Endothelial cell of umbilical vein (primary cell): ENCODE data around the gene CCNL2. TPM values are rescaled to one million over a fixed set of nuclear protein-coding genes. Genes with fewer than 3 reads are reported as not detected.

Experiments used
- BruUV-seq: library from RNA; stranded (reverse); fragments of 400-500 nt; replicated peaks from 2 replicates; lab custom pipeline; 2021; lab: Mats Ljungman, UMichigan
- CTCF ChIA-PET: fragments of 300-600, 350-600 bp; sonication (Branson Sonifier 250); formaldehyde crosslinking; loops from one replicate; lab custom pipeline; 2021; ENCODE audit warnings: antibody characterized with exemption, inconsistent platforms; lab: Charles Lee
- POLR2A ChIA-PET: fragments of 300-600, 350-600 bp; sonication (Branson Sonifier 250); formaldehyde crosslinking; loops from one replicate; lab custom pipeline; 2021; ENCODE audit warnings: antibody characterized with exemption, inconsistent platforms; lab: Charles Lee
- DNase-seq: peaks from one replicate; pipeline ENCODE4 v3.0.0-alpha.2; 2011; ENCODE audit warnings: low read depth, low spot score
- FAIRE-seq: peaks from 2 replicates; lab custom pipeline; 2011; peaks lifted over from hg19 to GRCh38; lab: Jason Lieb, UNC
- H2AFZ ChIP-seq: 2 replicates; pipeline ENCODE4 v1.6.0; 2012; ENCODE audit warnings: low read depth, low read length, control low read depth, inconsistent platforms
- H3K27ac ChIP-seq: 2 replicates; pipeline ENCODE4 v1.5.1; 2011; ENCODE audit warnings: low read depth, mild to moderate bottlenecking, control low read depth, low read length, moderate library complexity; ENCODE audit not compliant: insufficient read depth
- H3K27me3 ChIP-seq, 2 experiments: 2 replicates each; pipeline versions ENCODE4 v1.6.0 to v1.6.1; 2011; ENCODE audit warnings: low read length in 2 of 2, mixed read lengths in 1 of 2; ENCODE audit not compliant: control insufficient read depth in 2 of 2, insufficient read depth in 2 of 2
- H3K36me3 ChIP-seq, 2 experiments: 2 replicates in 1 of 2; 3 replicates in 1 of 2; pipeline ENCODE4 v1.5.1; 2011; ENCODE audit warnings: low read length in 2 of 2, mild to moderate bottlenecking in 1 of 2, moderate library complexity in 1 of 2; ENCODE audit not compliant: control insufficient read depth in 2 of 2, insufficient read depth in 2 of 2; ENCODE audit errors: extremely low read depth in 1 of 2
- H3K4me1 ChIP-seq: 3 replicates; pipeline ENCODE4 v1.5.1; 2011; ENCODE audit warnings: mild to moderate bottlenecking, low read length; ENCODE audit not compliant: control insufficient read depth, insufficient read depth; ENCODE audit errors: extremely low read depth
- H3K4me2 ChIP-seq: 2 replicates; pipeline ENCODE4 v1.6.1; 2011; ENCODE audit warnings: low read length, control low read depth, mixed read lengths; ENCODE audit not compliant: insufficient read depth
- H3K4me3 ChIP-seq, 3 experiments: fragments of 200-600 bp in 1 of 3; sonication (generic), shearing (Covaris generic) in 1 of 3; replicated peaks in 1 of 3; 2 replicates each; pipeline ENCODE4 v1.5.1; 2011 to 2016; ENCODE audit warnings: control low read depth in 3 of 3, low read length in 3 of 3, mild to moderate bottlenecking in 2 of 3, inconsistent platforms in 1 of 3, low read depth in 1 of 3, moderate library complexity in 1 of 3; ENCODE audit not compliant: insufficient read depth in 1 of 3
- H3K79me2 ChIP-seq: 2 replicates; pipeline ENCODE4 v1.6.0; 2012; ENCODE audit warnings: low read length, inconsistent platforms; ENCODE audit not compliant: control insufficient read depth, insufficient read depth
- H3K9ac ChIP-seq: replicated peaks from 2 replicates; pipeline ENCODE3; 2011; ENCODE audit warnings: low read length, control low read depth; ENCODE audit not compliant: insufficient read depth; ENCODE audit errors: extremely low read depth
- H3K9me1 ChIP-seq: replicated peaks from 3 replicates; pipeline ENCODE4 v1.6.0; 2011; ENCODE audit warnings: mild to moderate bottlenecking, low read length; ENCODE audit not compliant: control insufficient read depth, insufficient read depth; ENCODE audit errors: extremely low read depth
- H3K9me3 ChIP-seq: replicated peaks from 2 replicates; pipeline ENCODE4 v1.5.1; 2012; ENCODE audit warnings: low read length, inconsistent platforms; ENCODE audit not compliant: control insufficient read depth, insufficient read depth
- H4K20me1 ChIP-seq: replicated peaks from 2 replicates; pipeline ENCODE3; 2011; ENCODE audit warnings: mild to moderate bottlenecking, low read length; ENCODE audit not compliant: control insufficient read depth, insufficient read depth; ENCODE audit errors: extremely low read depth
- EZH2 ChIP-seq: IDR thresholded peaks from 2 replicates; pipeline ENCODE4 v1.6.1; 2012; ENCODE audit warnings: borderline replicate concordance, low read depth, mild to moderate bottlenecking, moderate library complexity, low read length, inconsistent platforms; ENCODE audit not compliant: severe bottlenecking
- FOS ChIP-seq: IDR thresholded peaks from 2 replicates; pipeline ENCODE4 v1.6.1; 2011; ENCODE audit warnings: mild to moderate bottlenecking, low read length, moderate library complexity, borderline replicate concordance; ENCODE audit not compliant: insufficient read depth
- GATA2 ChIP-seq: IDR thresholded peaks from 2 replicates; pipeline ENCODE4 v1.7.0; 2011; ENCODE audit warnings: low read depth, mild to moderate bottlenecking, moderate library complexity, mixed read lengths, low read length; ENCODE audit not compliant: insufficient read length, insufficient read depth
- JUN ChIP-seq: IDR thresholded peaks from 2 replicates; pipeline ENCODE4 v1.6.1; 2011; ENCODE audit warnings: borderline replicate concordance, low read depth; ENCODE audit not compliant: insufficient read length, insufficient read depth
- MAX ChIP-seq: IDR thresholded peaks from 2 replicates; pipeline ENCODE4 v1.6.1; 2011; ENCODE audit not compliant: insufficient read depth, insufficient read length
- MYC ChIP-seq: IDR thresholded peaks from one replicate; pipeline ENCODE4 v1.6.1; 2011; ENCODE audit warnings: mild to moderate bottlenecking, low read depth, low read length
- POLR2A ChIP-seq: IDR thresholded peaks from 2 replicates; pipeline ENCODE4 v1.6.1; 2012; ENCODE audit warnings: low read depth, mild to moderate bottlenecking, control low read depth, low read length
- POLR2AphosphoS5 ChIP-seq: IDR thresholded peaks from 2 replicates; pipeline ENCODE4 v1.6.1; 2012; ENCODE audit warnings: low read depth, mild to moderate bottlenecking, control low read depth, low read length, moderate library complexity; ENCODE audit not compliant: insufficient read depth
- dilution Hi-C: fragments of 300-500 bp; cut with MboI; formaldehyde crosslinking; loops from one replicate; pipeline ENCODE4 v1.15.0; 2019; ENCODE audit warnings: low sequenced_read_pairs; ENCODE audit not compliant: extremely low pct_ligation_motif_present
- intact Hi-C: fragments of 100-400 bp; cut with micrococcal nuclease; formaldehyde crosslinking; loops from one replicate; pipeline ENCODE4 v1.10.0; 2022
- polyA plus RNA-seq, 4 experiments: library from polyadenylated mRNA; depleted of rRNA in 3 of 4; stranded (reverse) in 3 of 4; unstranded in 1 of 4; fragments of >200 nt; gene quantifications; 2 replicates each; pipeline versions ENCODE4 v1.2.1 to v1.2.3, GENCODE V29; 2011 to 2012; ENCODE audit warnings: missing spikeins in 1 of 4
- total RNA-seq: library from RNA; stranded (reverse); gene quantifications from 2 replicates; pipeline ENCODE4 v1.2.3, GENCODE V29; 2021
- TF ChIP-seq, protein P1 (sequence below), 2 donors: IDR thresholded peaks; 1 replicate in 1 of 2; 2 replicates in 1 of 2; pipeline ENCODE4 v1.5.1; 2011; ENCODE audit warnings: low read length in 2 of 2, mild to moderate bottlenecking in 2 of 2, moderate library complexity in 2 of 2, control low read depth in 1 of 2, inconsistent platforms in 1 of 2, low read depth in 1 of 2; ENCODE audit not compliant: insufficient read depth in 1 of 2; ENCODE audit errors: extremely low read depth in 1 of 2

The CCNL2 gene
- total and polyA plus RNA-seq, 2 donors (not counting 3 experiments of a cell fraction or from before 2014, with no cell fraction given): 188 to 209 TPM

DNA sequence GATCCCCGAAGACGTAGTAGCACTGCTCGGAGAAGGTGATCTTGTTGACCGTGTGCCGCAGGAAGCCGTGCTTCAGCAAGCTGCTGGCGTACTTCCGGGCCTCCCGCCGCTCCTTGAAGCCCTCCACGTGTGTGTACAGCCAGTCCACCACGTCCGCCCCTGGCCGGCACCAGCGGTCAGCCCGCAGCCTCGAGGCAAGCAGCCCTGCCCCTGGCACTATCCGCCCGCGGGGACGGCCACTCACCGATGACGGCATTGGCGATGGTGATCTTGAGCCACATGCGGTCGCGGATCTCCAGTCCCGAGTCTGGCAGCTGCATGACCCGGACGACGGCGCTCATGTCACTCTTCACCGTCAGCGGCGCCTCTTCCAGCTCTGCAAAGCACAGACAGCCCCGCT is 60.9 kb downstream of the CCNL2 start:
- intact Hi-C loops (no loop called here), dilution Hi-C loops (no loop called here)
- Histone ChIP-seq H3K4me1 (no peaks in the 10 kb centered on the region), H3K4me2 (no peak overlapping the region), H4K20me1 (no peaks in the 10 kb centered on the region), H3K9ac (no peak overlapping the region), H3K79me2 (no peaks in the 10 kb centered on the region), H3K9me1 (no peaks in the 10 kb centered on the region), H3K27me3 (no peaks in the 10 kb centered on the region), H2AFZ (no peak overlapping the region), H3K4me3 (no peak overlapping the region), H3K36me3 (peaks cover 0 to 17% of the 10 kb centered on the region in 2 experiments), H3K27ac (no peak overlapping the region), H3K9me3 (no peaks in the 10 kb centered on the region)
- BruUV-seq: no TSS peak
- TF ChIP-seq, protein P1, sequence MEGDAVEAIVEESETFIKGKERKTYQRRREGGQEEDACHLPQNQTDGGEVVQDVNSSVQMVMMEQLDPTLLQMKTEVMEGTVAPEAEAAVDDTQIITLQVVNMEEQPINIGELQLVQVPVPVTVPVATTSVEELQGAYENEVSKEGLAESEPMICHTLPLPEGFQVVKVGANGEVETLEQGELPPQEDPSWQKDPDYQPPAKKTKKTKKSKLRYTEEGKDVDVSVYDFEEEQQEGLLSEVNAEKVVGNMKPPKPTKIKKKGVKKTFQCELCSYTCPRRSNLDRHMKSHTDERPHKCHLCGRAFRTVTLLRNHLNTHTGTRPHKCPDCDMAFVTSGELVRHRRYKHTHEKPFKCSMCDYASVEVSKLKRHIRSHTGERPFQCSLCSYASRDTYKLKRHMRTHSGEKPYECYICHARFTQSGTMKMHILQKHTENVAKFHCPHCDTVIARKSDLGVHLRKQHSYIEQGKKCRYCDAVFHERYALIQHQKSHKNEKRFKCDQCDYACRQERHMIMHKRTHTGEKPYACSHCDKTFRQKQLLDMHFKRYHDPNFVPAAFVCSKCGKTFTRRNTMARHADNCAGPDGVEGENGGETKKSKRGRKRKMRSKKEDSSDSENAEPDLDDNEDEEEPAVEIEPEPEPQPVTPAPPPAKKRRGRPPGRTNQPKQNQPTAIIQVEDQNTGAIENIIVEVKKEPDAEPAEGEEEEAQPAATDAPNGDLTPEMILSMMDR (IDR thresholded peaks at IDR 0.05; ENCODE audit: extremely low read depth in 1 of 2, insufficient read depth in 1 of 2, low read depth in 1 of 2, low read length in 2 of 2): no peak
- no peak for TF ChIP-seq GATA2
- TF ChIP-seq EZH2: no peak
- TF ChIP-seq POLR2A: no peak
- TF ChIP-seq MAX: no peak
- no peak for TF ChIP-seq MYC
- no peak for TF ChIP-seq JUN
- no peak for TF ChIP-seq FOS
- TF ChIP-seq POLR2AphosphoS5: no peak
- ChIA-PET CTCF (no interaction called here), POLR2A (no interaction called here)
- no peak for FAIRE-seq
- DNase-seq: no peak
